HepG2 (cell line): Measurements from ENCODE around the gene KCNJ14.

Experiments used
- CTCF ChIP-seq: sonication (generic); formaldehyde crosslinking; IDR thresholded peaks from 2 replicates; pipeline ENCODE4 v1.5.0; 2020; ENCODE audit warnings: mild to moderate bottlenecking, missing genetic modification reagents, moderate library complexity
- EP300 ChIP-seq, 3 experiments: sonication (generic) in 1 of 3; formaldehyde crosslinking in 1 of 3; IDR thresholded peaks; 2 replicates each; pipeline versions ENCODE4 v1.5.1 to v1.6.1; 2011 to 2020; ENCODE audit warnings: low read depth in 2 of 3, low read length in 2 of 3, borderline replicate concordance in 1 of 3, improper control_type of control experiment in 1 of 3, mild to moderate bottlenecking in 1 of 3, missing genetic modification reagents in 1 of 3, moderate library complexity in 1 of 3
- HOXA5 ChIP-seq: sonication (generic); formaldehyde crosslinking; IDR thresholded peaks from 2 replicates; pipeline ENCODE4 v1.4.0; 2020; ENCODE audit warnings: missing genetic modification reagents
- IRF2 ChIP-seq: IDR thresholded peaks from 2 replicates; pipeline ENCODE4 v1.6.1; 2018; ENCODE audit warnings: missing genetic modification reagents, missing compliant biosample characterization
- KDM1A ChIP-seq: IDR thresholded peaks from 2 replicates; pipeline ENCODE4 v1.6.1; 2016; ENCODE audit warnings: missing compliant biosample characterization
- MLLT10 ChIP-seq: sonication (generic); formaldehyde crosslinking; IDR thresholded peaks from 2 replicates; pipeline ENCODE4 v1.4.0; 2020; ENCODE audit warnings: missing genetic modification reagents
- NFE2L1 ChIP-seq: sonication (generic); formaldehyde crosslinking; IDR thresholded peaks from 2 replicates; pipeline ENCODE4 v1.4.0; 2020; ENCODE audit warnings: missing genetic modification reagents, mild to moderate bottlenecking, borderline replicate concordance
- POLR2A ChIP-seq, 2 experiments: IDR thresholded peaks; 2 replicates each; pipeline ENCODE4 v1.6.1; 2011; ENCODE audit warnings: low read depth in 2 of 2, low read length in 2 of 2, mild to moderate bottlenecking in 1 of 2, moderate library complexity in 1 of 2; ENCODE audit not compliant: insufficient read depth in 1 of 2
- RNF2 ChIP-seq: fragments of 450-650 bp; conservative IDR thresholded peaks from 2 replicates; pipeline ENCODE4 v1.6.1; 2016; ENCODE audit warnings: low read depth
- SNAI1 ChIP-seq: sonication (generic); formaldehyde crosslinking; IDR thresholded peaks from 2 replicates; pipeline ENCODE4 v1.5.0; 2020; ENCODE audit warnings: mild to moderate bottlenecking, missing genetic modification reagents, borderline replicate concordance
- TARDBP ChIP-seq: sonication (generic); formaldehyde crosslinking; IDR thresholded peaks from 2 replicates; pipeline ENCODE4 v1.8.0; 2022; ENCODE audit warnings: mild to moderate bottlenecking, missing genetic modification reagents
- UBTF ChIP-seq: sonication (generic); formaldehyde crosslinking; IDR thresholded peaks from 2 replicates; pipeline ENCODE4 v1.4.0; 2020; ENCODE audit warnings: mild to moderate bottlenecking, missing genetic modification reagents
- TF ChIP-seq, protein P1 (sequence below): sonication (generic); formaldehyde crosslinking; IDR thresholded peaks from 2 replicates; pipeline ENCODE4 v1.5.1; 2020; ENCODE audit warnings: missing genetic modification reagents, mild to moderate bottlenecking, borderline replicate concordance
- TF ChIP-seq, protein P2 (sequence below): sonication (generic); formaldehyde crosslinking; IDR thresholded peaks from 2 replicates; pipeline ENCODE4 v1.4.0; 2020; ENCODE audit warnings: missing genetic modification reagents, borderline replicate concordance

DNA sequence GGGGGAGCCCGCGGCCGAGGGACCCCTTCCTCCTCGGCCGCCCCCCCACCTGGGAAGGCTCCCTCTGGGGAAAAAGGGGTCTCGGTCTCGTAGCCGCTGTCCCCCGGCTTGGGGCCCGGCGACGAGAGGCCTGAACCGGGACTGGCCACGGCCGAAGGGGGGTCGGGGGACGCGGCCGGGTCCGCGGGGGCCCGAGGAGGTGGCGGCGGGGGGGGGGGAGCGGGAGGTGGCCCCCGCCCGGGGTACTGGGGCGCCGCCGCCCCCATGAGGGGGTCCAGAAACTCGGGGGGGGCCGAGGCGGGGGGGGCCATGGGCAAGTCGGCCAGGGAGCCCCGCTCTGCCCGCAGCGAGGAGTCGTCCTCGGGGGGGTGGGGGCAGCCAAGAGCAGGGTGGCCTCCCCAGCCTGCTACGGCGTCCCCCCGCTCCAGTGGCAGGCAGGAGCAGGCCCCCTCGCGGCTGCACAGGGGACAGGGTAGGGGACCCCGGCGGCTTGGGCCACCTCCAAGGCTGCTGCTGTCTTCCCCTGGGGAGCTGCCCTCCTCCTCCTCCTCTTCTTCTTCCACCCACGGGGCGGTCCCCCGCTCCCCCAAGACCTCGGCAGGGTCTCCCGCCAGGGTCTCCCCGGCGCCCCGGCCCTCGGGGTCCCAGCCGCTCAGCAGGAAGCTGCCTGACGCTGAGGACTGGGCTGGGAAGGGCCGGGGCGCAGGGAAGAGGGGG, 43.4 kb downstream of the KCNJ14 start:
- TF ChIP-seq TARDBP (CRISPR knock-in tag) (no peak), UBTF (CRISPR knock-in tag) (no peak), HOXA5 (CRISPR knock-in tag) (no peak), IRF2 (CRISPR knock-in tag) (no peak), SNAI1 (CRISPR knock-in tag) (no peak), KDM1A (CRISPR knock-in tag) (no peak), RNF2 (no peak), MLLT10 (no peak), CTCF (CRISPR knock-in tag) (peak; percentile 28; the same call in 1 of the 2 replicates), NFE2L1 (no peak), POLR2A (IDR thresholded peaks at IDR 0.05; ENCODE audit: insufficient read depth in 1 of 2, low read depth in 2 of 2, low read length in 2 of 2) (no peak), EP300 (IDR thresholded peaks at IDR 0.05; ENCODE audit: low read depth in 2 of 2, low read length in 2 of 2) (no peak), EP300 (CRISPR knock-in tag; IDR thresholded peaks at IDR 0.05; ENCODE audit: borderline replicate concordance) (no peak)
- TF ChIP-seq, protein P1, sequence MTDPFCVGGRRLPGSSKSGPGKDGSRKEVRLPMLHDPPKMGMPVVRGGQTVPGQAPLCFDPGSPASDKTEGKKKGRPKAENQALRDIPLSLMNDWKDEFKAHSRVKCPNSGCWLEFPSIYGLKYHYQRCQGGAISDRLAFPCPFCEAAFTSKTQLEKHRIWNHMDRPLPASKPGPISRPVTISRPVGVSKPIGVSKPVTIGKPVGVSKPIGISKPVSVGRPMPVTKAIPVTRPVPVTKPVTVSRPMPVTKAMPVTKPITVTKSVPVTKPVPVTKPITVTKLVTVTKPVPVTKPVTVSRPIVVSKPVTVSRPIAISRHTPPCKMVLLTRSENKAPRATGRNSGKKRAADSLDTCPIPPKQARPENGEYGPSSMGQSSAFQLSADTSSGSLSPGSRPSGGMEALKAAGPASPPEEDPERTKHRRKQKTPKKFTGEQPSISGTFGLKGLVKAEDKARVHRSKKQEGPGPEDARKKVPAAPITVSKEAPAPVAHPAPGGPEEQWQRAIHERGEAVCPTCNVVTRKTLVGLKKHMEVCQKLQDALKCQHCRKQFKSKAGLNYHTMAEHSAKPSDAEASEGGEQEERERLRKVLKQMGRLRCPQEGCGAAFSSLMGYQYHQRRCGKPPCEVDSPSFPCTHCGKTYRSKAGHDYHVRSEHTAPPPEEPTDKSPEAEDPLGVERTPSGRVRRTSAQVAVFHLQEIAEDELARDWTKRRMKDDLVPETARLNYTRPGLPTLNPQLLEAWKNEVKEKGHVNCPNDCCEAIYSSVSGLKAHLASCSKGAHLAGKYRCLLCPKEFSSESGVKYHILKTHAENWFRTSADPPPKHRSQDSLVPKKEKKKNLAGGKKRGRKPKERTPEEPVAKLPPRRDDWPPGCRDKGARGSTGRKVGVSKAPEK (CRISPR knock-in tag) = no peak
- TF ChIP-seq, protein P2, sequence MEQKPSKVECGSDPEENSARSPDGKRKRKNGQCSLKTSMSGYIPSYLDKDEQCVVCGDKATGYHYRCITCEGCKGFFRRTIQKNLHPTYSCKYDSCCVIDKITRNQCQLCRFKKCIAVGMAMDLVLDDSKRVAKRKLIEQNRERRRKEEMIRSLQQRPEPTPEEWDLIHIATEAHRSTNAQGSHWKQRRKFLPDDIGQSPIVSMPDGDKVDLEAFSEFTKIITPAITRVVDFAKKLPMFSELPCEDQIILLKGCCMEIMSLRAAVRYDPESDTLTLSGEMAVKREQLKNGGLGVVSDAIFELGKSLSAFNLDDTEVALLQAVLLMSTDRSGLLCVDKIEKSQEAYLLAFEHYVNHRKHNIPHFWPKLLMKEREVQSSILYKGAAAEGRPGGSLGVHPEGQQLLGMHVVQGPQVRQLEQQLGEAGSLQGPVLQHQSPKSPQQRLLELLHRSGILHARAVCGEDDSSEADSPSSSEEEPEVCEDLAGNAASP (CRISPR knock-in tag) = no peak
